Measurements from ENCODE around the gene CTDSPL. TPM values are rescaled to one million over a fixed set of nuclear protein-coding genes. Genes with fewer than 3 reads are reported as not detected.

Gene CTDSPL
- total and polyA plus RNA-seq, 2 of the 13 experiments (the other 11 are each of a cell fraction or from before 2014, with no cell fraction given), result 26.1 to 142 TPM

- TF ChIP-seq RERE (CRISPR knock-in tag; IDR thresholded peaks at IDR 0.05; ENCODE audit: low read depth), result no peak
- TF ChIP-seq ZNF30 (CRISPR knock-in tag; IDR thresholded peaks at IDR 0.05), result no peak
- TF ChIP-seq ZFP90 (CRISPR knock-in tag; IDR thresholded peaks at IDR 0.05; ENCODE audit: borderline replicate concordance), result no peak
- no peak for TF ChIP-seq ZBTB37 (CRISPR knock-in tag; IDR thresholded peaks at IDR 0.05)
- no peak for TF ChIP-seq ADNP (CRISPR knock-in tag; IDR thresholded peaks at IDR 0.05)
- TF ChIP-seq TEAD2 (CRISPR knock-in tag; IDR thresholded peaks at IDR 0.05), result no peak
- no peak for TF ChIP-seq HNF4A (CRISPR knock-in tag; IDR thresholded peaks at IDR 0.05)
- TF ChIP-seq ZNF362 (CRISPR knock-in tag; IDR thresholded peaks at IDR 0.05; ENCODE audit: borderline replicate concordance), result no peak
- no peak for TF ChIP-seq SP5 (CRISPR knock-in tag; IDR thresholded peaks at IDR 0.05; ENCODE audit: borderline replicate concordance, low read depth)
- no peak for TF ChIP-seq BATF2 (CRISPR knock-in tag; IDR thresholded peaks at IDR 0.05)
- no peak for TF ChIP-seq MBD4 (IDR thresholded peaks at IDR 0.05; ENCODE audit: borderline replicate concordance, low read length)
- peak; percentile 63; the same call in 1 of the 2 replicates for TF ChIP-seq ZNF501 (CRISPR knock-in tag; IDR thresholded peaks at IDR 0.05)
- TF ChIP-seq DMAP1 (CRISPR knock-in tag; IDR thresholded peaks at IDR 0.05), result no peak
- no peak for TF ChIP-seq GMEB1 (CRISPR knock-in tag; IDR thresholded peaks at IDR 0.05; ENCODE audit: borderline replicate concordance)
- TF ChIP-seq SSRP1 (CRISPR knock-in tag; IDR thresholded peaks at IDR 0.05), result no peak
- no peak for TF ChIP-seq GTF2F1 (IDR thresholded peaks at IDR 0.05; ENCODE audit: low read length)
- no peak for TF ChIP-seq MATR3 (CRISPR knock-in tag; IDR thresholded peaks at IDR 0.05)
- no peak for TF ChIP-seq ZFP36L2 (CRISPR knock-in tag; IDR thresholded peaks at IDR 0.05)
- no peak for TF ChIP-seq RFXAP (CRISPR knock-in tag; IDR thresholded peaks at IDR 0.05; ENCODE audit: borderline replicate concordance)
- TF ChIP-seq ETS1 (CRISPR knock-in tag; IDR thresholded peaks at IDR 0.05), result no peak
These were observed 105.7 kb downstream of the CTDSPL start (continued) for GRCh38 chr3:37967260-37967881.

All from HepG2 (cell line).